AG10803 (cell line): Measurements from ENCODE around the gene EHBP1L1.

ENCODE experiments used
- DNase-seq: peaks from one replicate; pipeline ENCODE4 v3.0.0; 2010; ENCODE audit warnings: low read depth
- H3K4me3 ChIP-seq: 2 replicates; pipeline ENCODE4 v1.5.1; 2011; ENCODE audit warnings: mild to moderate bottlenecking, low read length, control low read depth
- CTCF ChIP-seq: conservative IDR thresholded peaks from 2 replicates; pipeline ENCODE4 v1.5.1; 2011; ENCODE audit warnings: mild to moderate bottlenecking, low read length, control low read depth, inconsistent platforms

Gene EHBP1L1

DNA sequence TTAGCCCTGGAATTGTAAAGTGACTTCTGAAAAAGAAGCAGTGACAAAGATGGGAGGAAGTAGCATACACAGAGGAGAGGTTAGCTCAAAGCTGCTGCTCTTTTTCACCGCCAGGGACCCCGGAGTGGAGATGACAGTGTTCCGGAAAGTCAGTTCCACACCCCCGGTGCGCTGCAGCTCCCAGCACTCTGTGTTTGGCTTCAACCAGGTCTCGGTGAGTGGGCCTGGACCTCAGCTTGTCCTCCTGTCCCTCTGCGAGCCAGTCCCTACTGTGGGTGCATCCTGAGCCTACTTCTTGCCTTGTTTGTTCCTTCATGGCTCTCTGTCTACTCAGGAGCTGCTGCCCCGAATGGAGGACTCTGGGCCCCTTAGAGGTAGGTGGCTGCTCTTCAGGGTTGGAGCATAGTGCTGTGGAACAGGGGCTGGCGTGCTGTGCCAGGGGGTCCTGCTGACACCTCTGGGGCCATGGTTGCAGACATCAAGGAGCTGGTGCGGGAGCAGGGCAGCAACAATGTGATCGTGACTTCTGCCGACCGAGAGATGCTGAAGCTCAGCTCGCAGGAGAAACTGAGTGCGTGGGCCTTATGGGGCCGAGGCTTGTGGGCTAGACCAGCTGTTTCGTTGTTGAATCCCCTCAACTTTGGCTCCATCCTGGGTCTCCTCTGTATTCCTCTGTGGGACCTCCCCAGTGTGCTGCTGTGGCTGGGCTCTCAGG, 41.4 kb downstream of the EHBP1L1 start:
- peak overlapping the region; percentile 83 for H3K4me3 ChIP-seq
- no peak for DNase-seq
- no peak for TF ChIP-seq CTCF

DNA sequence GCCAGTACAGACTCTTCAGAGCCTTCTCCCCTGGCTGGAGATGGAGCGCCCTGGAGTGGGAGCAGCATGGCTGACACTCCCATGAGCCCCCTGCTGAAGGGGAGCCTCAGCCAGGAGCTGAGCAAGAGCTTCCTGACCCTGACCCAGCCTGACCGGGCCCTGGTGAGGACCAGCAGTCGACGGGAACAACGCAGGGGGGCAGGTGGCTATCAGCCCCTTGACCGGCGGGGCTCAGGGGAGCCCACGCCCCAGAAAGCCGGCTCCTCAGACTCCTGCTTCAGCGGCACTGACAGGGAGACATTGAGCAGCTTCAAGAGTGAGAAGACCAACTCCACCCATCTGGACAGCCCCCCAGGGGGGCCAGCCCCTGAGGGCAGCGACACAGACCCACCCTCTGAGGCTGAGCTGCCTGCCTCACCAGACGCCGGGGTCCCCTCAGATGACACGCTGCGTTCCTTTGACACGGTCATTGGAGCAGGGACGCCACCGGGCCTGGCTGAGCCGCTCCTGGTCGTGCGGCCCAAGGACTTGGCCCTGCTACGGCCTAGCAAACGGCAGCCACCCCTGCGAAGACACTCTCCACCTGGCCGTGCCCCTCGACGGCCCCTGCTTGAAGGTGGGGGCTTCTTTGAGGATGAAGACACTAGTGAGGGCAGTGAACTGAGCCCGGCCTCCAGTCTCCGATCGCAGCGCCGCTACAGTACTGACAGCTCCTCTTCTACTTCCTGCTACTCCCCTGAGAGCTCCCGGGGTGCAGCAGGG, 42.3 kb downstream of the EHBP1L1 start:
- no peak for TF ChIP-seq CTCF
- H3K4me3 ChIP-seq, result no peak overlapping the region
- DNase-seq, result no peak

DNA sequence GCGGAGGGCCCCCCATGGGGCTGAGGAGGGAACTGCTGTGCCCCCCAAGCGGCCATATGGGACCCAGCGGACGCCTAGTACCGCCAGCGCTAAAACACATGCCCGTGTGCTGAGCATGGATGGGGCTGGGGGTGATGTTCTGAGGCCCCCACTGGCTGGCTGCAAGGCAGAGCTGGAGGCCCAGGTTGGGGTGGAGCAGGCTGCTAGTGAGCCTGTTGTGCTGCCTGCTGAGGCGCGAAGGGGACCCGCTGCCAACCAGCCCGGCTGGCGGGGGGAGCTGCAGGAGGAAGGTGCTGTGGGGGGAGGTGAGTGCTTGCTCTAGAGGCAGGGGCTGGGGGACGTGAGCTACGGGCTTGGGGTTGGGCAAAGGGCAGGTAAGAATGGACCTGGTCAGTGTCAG, 42.9 kb downstream of the EHBP1L1 start:
- TF ChIP-seq CTCF, result no peak
- DNase-seq, result no peak
- H3K4me3 ChIP-seq, result no peak overlapping the region

DNA sequence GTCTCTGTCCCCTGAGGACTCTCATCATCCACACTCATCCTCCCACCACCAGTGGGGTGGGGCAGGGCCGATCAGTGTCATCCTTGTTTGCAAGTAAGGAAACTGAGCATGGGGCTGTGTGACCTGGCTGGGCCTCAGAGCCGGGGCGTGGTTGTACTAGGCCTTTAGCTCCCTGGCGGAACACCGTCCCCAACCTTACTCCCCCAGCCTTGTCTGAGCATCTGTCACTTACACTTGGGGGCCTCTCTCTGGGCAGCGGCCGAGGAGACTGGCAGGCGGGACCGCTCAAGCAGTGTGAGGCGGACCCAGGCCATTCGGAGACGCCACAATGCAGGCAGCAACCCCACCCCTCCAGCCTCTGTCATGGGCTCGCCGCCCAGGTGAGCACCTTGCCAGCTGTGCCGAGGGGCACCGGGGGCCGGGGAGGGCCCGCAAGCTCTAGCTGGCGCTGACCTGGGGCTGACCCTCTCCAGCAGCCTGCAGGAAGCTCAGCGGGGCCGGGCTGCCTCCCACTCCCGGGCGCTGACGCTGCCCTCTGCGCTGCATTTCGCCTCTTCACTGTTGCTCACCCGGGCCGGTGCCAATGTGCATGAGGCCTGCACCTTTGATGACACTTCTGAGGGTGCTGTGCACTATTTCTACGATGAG, 43.6 kb downstream of the EHBP1L1 start:
- TF ChIP-seq CTCF, result no peak
- DNase-seq, result no peak
- H3K4me3 ChIP-seq, result no peak overlapping the region

DNA sequence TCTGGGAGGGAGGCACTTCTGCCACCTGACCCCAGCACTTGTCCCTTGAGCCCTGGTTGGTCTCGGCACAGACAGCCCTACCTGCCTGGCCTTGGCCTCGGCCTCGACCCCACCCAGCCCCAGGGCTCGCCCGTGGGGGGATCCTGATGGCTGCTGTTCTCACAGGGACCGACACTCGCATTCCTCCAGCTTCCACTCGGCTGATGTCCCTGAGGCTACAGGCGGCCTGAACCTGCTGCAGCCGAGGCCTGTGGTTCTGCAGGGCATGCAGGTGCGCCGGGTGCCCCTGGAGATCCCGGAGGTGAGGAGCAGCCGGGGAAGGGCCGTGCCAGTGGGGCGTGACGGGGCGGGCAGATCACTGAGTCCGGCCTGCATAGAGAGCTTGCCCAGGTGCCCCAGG, 44.8 kb downstream of the EHBP1L1 start:
- no peak for DNase-seq
- no peak overlapping the region for H3K4me3 ChIP-seq
- TF ChIP-seq CTCF, result no peak

DNA sequence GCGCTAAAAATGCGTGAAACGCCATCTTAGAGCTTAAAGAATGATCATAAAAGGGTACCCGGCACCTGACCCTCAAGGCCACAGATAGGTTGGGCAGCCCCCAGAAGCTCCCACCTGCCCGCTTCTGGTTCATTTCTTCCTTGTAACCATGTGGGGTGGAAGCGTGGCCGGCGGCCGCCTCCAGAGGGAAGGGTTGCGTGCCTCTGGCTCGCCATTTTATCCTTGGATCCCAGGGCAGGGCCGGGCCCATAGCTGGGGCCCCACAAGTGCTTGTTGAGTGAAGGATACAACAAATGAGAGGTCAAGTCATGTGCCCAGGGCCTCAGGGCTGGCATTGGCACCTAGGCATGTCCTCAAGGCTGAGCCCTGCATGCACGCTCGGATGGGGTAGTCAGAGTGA, 45.6 kb downstream of the EHBP1L1 start:
- no peak for DNase-seq
- H3K4me3 ChIP-seq, result no peak overlapping the region
- no peak for TF ChIP-seq CTCF
